Fibroblast of pulmonary artery (primary cell): ENCODE results near the gene SMPD1.
A peak's percentile ranks its signal among the peaks of the same experiment; 100 is the strongest.

Experiments used
- DNase-seq: peaks from one replicate; pipeline ENCODE4 v3.0.0-alpha.2; 2010; ENCODE audit warnings: low read depth
- H3K4me3 ChIP-seq: replicated peaks from 2 replicates; pipeline ENCODE4 v1.5.1; 2011; ENCODE audit warnings: low read depth, mild to moderate bottlenecking, control low read depth, low read length, moderate library complexity
- TF ChIP-seq, protein P1 (sequence below): IDR thresholded peaks from 2 replicates; pipeline ENCODE4 v1.5.1; 2011; ENCODE audit warnings: mild to moderate bottlenecking, control low read depth, low read length, inconsistent platforms; ENCODE audit errors: missing control alignments

Gene SMPD1

DNA sequence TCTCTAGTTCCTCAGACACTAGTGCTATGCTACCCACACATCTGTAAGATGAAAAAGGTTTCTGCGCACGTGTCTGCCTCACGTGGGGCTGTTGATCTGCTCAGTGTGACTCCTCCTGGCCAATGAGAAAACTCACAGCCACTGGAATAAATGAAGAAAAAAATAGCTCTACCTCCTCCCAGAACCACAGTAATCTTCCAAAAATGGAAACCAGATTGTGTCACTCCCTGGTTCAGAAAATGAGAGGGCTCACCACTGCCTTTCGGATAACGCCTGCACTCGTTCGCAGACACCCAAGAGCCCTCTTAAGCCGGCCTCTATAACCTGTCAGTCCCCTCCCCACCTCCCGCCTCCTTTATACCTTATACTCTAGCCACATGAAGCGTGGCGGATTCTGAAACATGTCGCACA is 23.5 kb downstream of the SMPD1 start:
- H3K4me3 ChIP-seq: no peak overlapping the region
- no peak for DNase-seq
- TF ChIP-seq, protein P1, sequence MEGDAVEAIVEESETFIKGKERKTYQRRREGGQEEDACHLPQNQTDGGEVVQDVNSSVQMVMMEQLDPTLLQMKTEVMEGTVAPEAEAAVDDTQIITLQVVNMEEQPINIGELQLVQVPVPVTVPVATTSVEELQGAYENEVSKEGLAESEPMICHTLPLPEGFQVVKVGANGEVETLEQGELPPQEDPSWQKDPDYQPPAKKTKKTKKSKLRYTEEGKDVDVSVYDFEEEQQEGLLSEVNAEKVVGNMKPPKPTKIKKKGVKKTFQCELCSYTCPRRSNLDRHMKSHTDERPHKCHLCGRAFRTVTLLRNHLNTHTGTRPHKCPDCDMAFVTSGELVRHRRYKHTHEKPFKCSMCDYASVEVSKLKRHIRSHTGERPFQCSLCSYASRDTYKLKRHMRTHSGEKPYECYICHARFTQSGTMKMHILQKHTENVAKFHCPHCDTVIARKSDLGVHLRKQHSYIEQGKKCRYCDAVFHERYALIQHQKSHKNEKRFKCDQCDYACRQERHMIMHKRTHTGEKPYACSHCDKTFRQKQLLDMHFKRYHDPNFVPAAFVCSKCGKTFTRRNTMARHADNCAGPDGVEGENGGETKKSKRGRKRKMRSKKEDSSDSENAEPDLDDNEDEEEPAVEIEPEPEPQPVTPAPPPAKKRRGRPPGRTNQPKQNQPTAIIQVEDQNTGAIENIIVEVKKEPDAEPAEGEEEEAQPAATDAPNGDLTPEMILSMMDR: no peak

DNA sequence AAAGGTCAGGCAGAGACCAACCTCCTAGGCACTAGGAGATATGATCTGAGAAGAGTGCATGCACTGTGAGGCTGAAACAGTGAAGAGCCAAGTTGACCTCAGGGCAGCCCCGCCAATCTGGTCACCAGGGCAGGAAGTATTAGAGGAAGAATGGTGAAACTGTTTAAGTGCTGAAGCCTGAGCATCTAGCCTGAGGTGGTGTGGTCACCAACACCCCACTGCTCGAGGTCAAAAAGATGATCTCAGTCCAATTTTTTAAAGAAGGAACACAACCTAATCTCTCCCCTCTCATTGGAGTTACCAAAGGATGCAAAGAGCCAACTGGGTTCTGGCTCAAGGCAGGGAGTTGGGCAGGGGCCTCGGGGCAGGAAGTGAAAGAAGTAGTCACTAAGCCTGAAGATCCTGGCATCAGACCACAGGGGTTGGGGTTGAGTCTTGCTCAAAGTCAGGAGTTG is 24.6 kb downstream of the SMPD1 start:
- TF ChIP-seq, protein P1: no peak
- H3K4me3 ChIP-seq: no peak overlapping the region
- DNase-seq: no peak

DNA sequence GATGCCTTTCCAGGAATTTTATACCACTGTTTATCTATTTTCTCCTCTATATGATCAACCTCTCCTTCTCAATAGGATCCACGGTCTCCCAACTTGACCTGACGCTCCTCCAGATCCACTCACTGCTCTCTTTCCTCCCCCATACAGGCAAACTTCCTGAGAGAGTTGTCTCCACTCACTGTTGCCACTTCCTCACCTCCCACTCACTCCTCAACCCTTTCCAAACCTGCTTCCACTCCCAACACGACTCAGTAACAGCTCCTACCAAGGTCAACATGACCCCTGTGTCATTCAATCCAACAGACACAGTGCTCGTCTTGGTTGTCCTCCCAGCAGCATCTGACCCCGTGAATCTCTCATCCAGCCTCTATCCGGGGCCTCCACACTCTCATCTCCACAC is 25.5 kb downstream of the SMPD1 start:
- no peak overlapping the region for H3K4me3 ChIP-seq
- DNase-seq: no peak
- TF ChIP-seq, protein P1: no peak

DNA sequence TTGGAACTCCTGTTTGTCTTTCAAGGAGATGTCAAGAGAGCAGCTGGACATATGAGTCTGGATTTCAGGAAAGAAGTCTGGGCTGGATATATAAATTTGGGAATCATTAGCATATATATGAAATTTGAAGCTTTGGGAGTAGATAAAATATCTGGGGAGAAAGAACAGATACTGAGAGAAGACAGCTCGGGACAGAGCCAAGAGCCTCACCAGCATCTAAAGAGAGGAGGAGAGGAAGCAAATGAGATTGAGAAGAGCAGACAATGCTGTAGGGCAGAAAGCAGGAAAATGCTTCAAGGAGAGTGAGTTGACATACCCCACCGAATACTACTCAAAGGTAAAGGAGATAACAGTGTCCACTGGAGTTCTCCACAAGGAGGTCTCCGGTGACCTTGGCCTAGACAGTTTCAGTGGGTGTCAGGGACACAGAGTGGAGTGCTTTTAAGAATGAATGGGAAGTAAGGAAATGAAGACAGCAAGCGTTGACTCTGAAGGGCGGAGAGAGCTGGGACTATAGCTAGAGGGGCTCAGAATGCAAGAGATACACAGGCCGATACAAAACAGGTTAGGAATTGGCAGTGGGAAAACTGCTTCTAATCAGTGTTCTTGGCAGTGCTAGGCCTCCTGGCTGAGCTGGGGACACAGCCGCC is 27.8 kb downstream of the SMPD1 start:
- TF ChIP-seq, protein P1: no peak
- H3K4me3 ChIP-seq: peak overlapping the region; percentile 71
- no peak for DNase-seq

DNA sequence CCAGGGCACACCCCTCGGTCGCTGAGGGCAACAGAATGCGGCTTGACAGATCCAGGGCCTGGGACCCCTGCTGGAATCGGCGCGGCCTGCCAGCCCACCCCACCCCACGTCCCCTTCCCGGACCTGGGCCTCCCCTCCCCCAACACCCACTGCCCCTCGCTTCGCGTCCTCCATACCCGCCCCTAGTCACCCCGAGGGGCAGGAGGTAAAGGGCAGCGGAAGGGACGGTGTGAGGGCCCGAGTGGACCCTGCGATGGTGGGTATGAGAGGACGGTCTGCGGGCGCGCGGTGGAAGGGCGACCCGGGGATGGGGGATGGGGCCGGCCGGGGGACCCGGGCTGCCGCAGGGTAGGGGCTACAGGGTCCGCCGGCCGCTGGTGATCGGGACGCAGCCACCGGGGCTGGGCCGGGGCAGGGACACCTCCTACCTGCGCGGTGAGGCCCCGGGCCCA is 28.3 kb downstream of the SMPD1 start:
- DNase-seq: no peak
- TF ChIP-seq, protein P1: no peak
- H3K4me3 ChIP-seq: peak overlapping the region; percentile 71

DNA sequence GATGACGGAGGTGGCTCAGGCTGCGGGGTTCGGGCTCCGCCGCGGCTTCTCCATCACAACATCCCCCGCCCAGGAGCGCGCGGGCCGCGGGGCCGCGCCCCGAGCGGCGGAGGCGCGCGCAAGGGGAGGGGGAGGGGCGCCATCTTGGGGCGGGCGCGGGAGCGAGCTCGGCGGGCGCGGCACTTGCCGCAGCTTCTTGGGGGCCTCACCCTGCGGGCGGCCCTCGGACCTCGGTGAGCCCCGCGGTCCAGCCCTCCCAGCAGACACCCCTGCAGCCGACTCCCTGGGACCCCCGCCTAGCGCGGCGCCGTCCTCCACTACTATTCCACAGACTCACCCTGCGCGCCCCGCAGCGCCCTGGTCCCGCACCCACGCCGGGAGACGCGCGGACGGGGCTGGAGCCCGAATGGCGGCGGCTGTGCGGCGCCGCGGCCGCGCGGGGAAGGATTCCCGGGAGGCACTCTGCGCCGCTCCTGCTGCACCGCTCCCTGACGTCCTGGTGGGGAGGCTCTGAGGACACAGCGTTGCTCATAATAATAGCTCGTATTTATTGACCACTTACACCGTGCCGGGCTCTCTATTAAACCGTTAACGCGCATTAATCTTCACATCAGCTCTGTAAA is 28.8 kb downstream of the SMPD1 start, which contains the start of gene APBB1:
TSS of gene APBB1 (minus strand) at position 86 of the 623 bp plus-strand sequence. CDS start 7,747 bp downstream, outside the sequence.
- peak; percentile 50 for DNase-seq
- TF ChIP-seq, protein P1: no peak

More for the DNA sequence above, 28.8 kb downstream of the SMPD1 start, which contains the start of gene APBB1:
- peak within 1 kb of the TSS; percentile 71 for H3K4me3 ChIP-seq
